GM12865 (cell line): ENCODE measurements around the gene GTF3C1.

Experiments used
- DNase-seq: peaks from one replicate; pipeline ENCODE4 v3.0.0; 2010; ENCODE audit warnings: low read depth
- H3K4me3 ChIP-seq: 2 replicates; pipeline ENCODE4 v1.5.1; 2011; ENCODE audit warnings: mild to moderate bottlenecking, low read depth, low read length, control low read depth
- CTCF ChIP-seq: IDR thresholded peaks from 2 replicates; pipeline ENCODE4 v1.5.1; 2011; ENCODE audit warnings: low read length, control low read depth, low read depth, inconsistent platforms; ENCODE audit not compliant: insufficient read depth; ENCODE audit errors: missing control alignments

GTF3C1 gene

GRCh38 chr16:27526180-27526579 lies 23.5 kb downstream of the GTF3C1 start:
- no peak for TF ChIP-seq CTCF
- no peak overlapping the region for H3K4me3 ChIP-seq
- DNase-seq = no peak

- no peak for DNase-seq
- no peak for TF ChIP-seq CTCF
- no peak overlapping the region for H3K4me3 ChIP-seq
Observed at GRCh38 chr16:27522173-27522707, 27.5 kb downstream of the GTF3C1 start.

- no peak for DNase-seq
- H3K4me3 ChIP-seq = no peak overlapping the region
- TF ChIP-seq CTCF = no peak
Observed at GRCh38 chr16:27520982-27521673, 28.6 kb downstream of the GTF3C1 start.

- TF ChIP-seq CTCF = no peak
- no peak overlapping the region for H3K4me3 ChIP-seq
- DNase-seq = no peak
Observed at GRCh38 chr16:27518226-27518625, 31.5 kb downstream of the GTF3C1 start.

- no peak for DNase-seq
- TF ChIP-seq CTCF = no peak
- H3K4me3 ChIP-seq = no peak overlapping the region
Observed at GRCh38 chr16:27517664-27518063, 32.0 kb downstream of the GTF3C1 start.

- no peak for DNase-seq
- H3K4me3 ChIP-seq = no peak overlapping the region
- TF ChIP-seq CTCF = no peak
Observed at GRCh38 chr16:27516365-27516764, 33.3 kb downstream of the GTF3C1 start.

- DNase-seq = peak; percentile 57
- no peak overlapping the region for H3K4me3 ChIP-seq
- TF ChIP-seq CTCF = peak; percentile 78
Observed at GRCh38 chr16:27515874-27516353, 33.8 kb downstream of the GTF3C1 start.
